ENCODE results near the gene ZMYM3.

ZMYM3 gene

GRCh38 chrX:71217298-71217697, 36.6 kb downstream of the ZMYM3 start:
- TF ChIP-seq CTCF (IDR thresholded peaks at IDR 0.05; ENCODE audit: low read depth, low read length), result no peak
- no peak overlapping the region for H3K4me3 ChIP-seq (ENCODE audit: low read depth, low read length)

DNA sequence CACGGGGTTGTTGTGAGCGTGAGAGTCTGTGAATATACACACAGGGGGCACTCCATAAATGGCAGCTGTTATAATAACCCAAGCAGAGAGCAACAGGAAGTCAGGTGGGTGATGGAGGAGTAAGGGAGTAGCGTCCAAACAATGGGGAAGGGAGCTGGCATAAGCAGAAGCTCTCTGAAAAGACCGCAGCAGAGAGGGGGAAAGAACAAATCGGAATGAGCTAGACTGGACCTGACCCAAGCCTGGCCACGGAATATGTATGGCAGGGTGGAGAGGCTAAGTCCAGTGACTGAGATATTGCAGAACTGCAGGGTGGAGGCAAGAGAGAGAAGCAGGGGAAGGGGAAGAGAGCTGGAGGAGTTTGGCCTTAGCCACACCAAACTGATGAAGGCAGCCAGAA, 37.5 kb downstream of the ZMYM3 start:
- no peak overlapping the region for H3K4me3 ChIP-seq (ENCODE audit: low read depth, low read length)
- TF ChIP-seq CTCF (IDR thresholded peaks at IDR 0.05; ENCODE audit: low read depth, low read length), result no peak

GRCh38 chrX:71215338-71215912, 38.5 kb downstream of the ZMYM3 start:
- no peak for TF ChIP-seq CTCF (IDR thresholded peaks at IDR 0.05; ENCODE audit: low read depth, low read length)

GRCh38 chrX:71214604-71215337, 39.2 kb downstream of the ZMYM3 start:
- no peak overlapping the region for H3K4me3 ChIP-seq (ENCODE audit: low read depth, low read length)
- TF ChIP-seq CTCF (IDR thresholded peaks at IDR 0.05; ENCODE audit: low read depth, low read length), result no peak

More at GRCh38 chrX:71215338-71215912, 38.5 kb downstream of the ZMYM3 start:
- H3K4me3 ChIP-seq (ENCODE audit: low read depth, low read length), result no peak overlapping the region

DNA sequence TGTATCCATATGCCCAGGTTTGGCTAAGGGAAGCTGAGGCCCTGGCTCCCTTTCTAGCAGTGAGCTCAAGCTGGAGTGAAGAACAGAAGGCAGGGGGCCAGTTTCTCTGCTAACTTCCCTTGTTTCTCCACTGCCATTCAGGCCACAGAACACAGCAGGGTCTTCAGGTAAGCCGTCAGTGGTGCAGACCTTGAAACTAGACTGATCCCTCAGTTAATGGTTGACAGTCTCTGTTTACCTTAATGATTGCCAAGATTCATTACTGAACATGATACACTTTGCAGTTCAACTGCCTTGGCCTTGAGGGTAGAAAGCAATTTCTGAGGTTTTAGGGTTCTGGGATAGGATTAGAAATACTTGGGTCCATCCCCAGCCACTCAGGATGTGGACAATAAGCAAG, 39.8 kb downstream of the ZMYM3 start:
- no peak overlapping the region for H3K4me3 ChIP-seq (ENCODE audit: low read depth, low read length)
- TF ChIP-seq CTCF (IDR thresholded peaks at IDR 0.05; ENCODE audit: low read depth, low read length), result no peak

GRCh38 chrX:71212536-71212935, 41.4 kb downstream of the ZMYM3 start:
- TF ChIP-seq CTCF (IDR thresholded peaks at IDR 0.05; ENCODE audit: low read depth, low read length), result no peak
- no peak overlapping the region for H3K4me3 ChIP-seq (ENCODE audit: low read depth, low read length)

GRCh38 chrX:71210816-71211215, 43.1 kb downstream of the ZMYM3 start:
- no peak for TF ChIP-seq CTCF (IDR thresholded peaks at IDR 0.05; ENCODE audit: low read depth, low read length)

More at GRCh38 chrX:71210816-71211215, 43.1 kb downstream of the ZMYM3 start:
- no peak overlapping the region for H3K4me3 ChIP-seq (ENCODE audit: low read depth, low read length)
